ENCODE measurements around the gene SLC8A1. TPM values are rescaled to one million over a fixed set of nuclear protein-coding genes. Genes with fewer than 3 reads are reported as not detected.

The SLC8A1 gene
- total RNA-seq, 4 donors from 2014 or later = 19.6 to 51.2 (median 31.2) TPM

DNA sequence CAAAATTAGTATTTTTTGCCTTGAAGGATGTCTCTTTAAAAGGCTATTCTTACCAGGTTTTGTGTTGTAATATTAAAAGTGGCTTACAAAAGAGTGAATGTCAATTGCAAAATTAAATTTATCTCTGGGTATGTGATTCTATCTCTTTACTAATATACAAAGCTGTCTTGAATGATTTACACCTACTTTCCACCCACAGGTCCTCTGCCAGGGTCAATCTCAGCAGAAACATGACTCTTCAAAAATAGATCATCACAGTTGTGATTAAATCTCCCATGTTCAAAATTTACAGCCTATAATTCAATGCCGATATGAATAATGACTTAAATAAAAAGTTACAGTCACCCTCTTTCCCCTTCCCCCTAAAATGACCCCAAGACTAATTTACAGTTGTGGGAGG lies 78.8 kb downstream of the SLC8A1 start:
- H3K4me3 ChIP-seq = no peak overlapping the region
- no peaks in the 10 kb centered on the region for H3K36me3 ChIP-seq
- no peaks in the 10 kb centered on the region for H3K9me3 ChIP-seq
- no peaks in the 10 kb centered on the region for H3K4me1 ChIP-seq
- DNase-seq = no peak
- no peak overlapping the region for H3K27ac ChIP-seq
- H3K27me3 ChIP-seq = no peaks in the 10 kb centered on the region
- TF ChIP-seq, protein P1, sequence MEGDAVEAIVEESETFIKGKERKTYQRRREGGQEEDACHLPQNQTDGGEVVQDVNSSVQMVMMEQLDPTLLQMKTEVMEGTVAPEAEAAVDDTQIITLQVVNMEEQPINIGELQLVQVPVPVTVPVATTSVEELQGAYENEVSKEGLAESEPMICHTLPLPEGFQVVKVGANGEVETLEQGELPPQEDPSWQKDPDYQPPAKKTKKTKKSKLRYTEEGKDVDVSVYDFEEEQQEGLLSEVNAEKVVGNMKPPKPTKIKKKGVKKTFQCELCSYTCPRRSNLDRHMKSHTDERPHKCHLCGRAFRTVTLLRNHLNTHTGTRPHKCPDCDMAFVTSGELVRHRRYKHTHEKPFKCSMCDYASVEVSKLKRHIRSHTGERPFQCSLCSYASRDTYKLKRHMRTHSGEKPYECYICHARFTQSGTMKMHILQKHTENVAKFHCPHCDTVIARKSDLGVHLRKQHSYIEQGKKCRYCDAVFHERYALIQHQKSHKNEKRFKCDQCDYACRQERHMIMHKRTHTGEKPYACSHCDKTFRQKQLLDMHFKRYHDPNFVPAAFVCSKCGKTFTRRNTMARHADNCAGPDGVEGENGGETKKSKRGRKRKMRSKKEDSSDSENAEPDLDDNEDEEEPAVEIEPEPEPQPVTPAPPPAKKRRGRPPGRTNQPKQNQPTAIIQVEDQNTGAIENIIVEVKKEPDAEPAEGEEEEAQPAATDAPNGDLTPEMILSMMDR (IDR thresholded peaks at IDR 0.05) = no peak
- TF ChIP-seq POLR2A (IDR thresholded peaks at IDR 0.05) = no peak

DNA sequence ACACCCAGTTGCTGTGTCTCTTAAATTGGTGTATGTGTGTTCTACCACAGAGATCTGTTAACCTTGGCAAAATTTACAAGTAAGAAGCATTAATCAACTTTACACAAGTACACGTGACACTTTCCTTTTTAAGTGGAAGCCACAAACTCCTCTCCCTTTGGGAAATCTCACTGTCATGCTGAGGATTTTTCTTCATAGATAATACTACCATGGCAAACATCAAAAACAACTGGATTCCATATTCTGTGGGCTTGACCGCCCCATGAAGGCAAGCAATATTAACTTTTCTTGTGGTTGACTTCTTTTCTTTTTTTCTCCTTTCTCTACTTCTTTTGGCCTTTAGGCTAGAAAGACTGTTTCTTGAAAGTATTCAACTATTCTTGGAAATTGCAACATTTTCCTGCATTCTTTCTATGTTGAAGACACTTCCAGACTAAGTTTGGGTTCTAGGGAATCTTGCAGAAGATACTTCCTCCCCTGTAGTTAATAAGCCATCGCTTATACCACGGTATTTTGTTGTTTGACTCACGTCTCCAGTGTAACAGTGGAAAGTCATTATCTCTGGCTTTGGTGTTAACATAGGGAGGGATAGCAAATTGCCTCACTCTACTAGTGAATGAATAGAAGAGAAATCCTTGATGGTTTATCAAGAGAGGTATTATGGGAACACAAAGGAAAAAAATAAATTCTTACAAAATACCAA lies 79.5 kb downstream of the SLC8A1 start:
- no peak for DNase-seq
- no peaks in the 10 kb centered on the region for H3K4me1 ChIP-seq
- peak overlapping the region in 2 of 4 donors; percentile 15 to 50 for H3K27ac ChIP-seq
- TF ChIP-seq, protein P1 (IDR thresholded peaks at IDR 0.05) = no peak
- TF ChIP-seq POLR2A (IDR thresholded peaks at IDR 0.05) = no peak
- H3K27me3 ChIP-seq = no peaks in the 10 kb centered on the region
- no peak overlapping the region for H3K4me3 ChIP-seq
- H3K36me3 ChIP-seq = no peaks in the 10 kb centered on the region
- H3K9me3 ChIP-seq = no peaks in the 10 kb centered on the region

- Histone ChIP-seq H3K27me3 (no peaks in the 10 kb centered on the region), H3K9me3 (no peaks in the 10 kb centered on the region), H3K27ac (peak overlapping the region in 2 of 4 donors; percentile 23 to 50), H3K4me3 (no peak overlapping the region), H3K36me3 (no peaks in the 10 kb centered on the region), H3K4me1 (no peaks in the 10 kb centered on the region)
- no peak for DNase-seq
- TF ChIP-seq, protein P1 (IDR thresholded peaks at IDR 0.05) = no peak
- no peak for TF ChIP-seq POLR2A (IDR thresholded peaks at IDR 0.05)
Observed at GRCh38 chr2:40371525-40372282, 80.2 kb downstream of the SLC8A1 start.

GRCh38 chr2:40370007-40370395 lies 81.9 kb downstream of the SLC8A1 start:
- no peak for DNase-seq
- no peak overlapping the region for H3K4me3 ChIP-seq
- no peaks in the 10 kb centered on the region for H3K36me3 ChIP-seq
- no peak overlapping the region for H3K27ac ChIP-seq
- TF ChIP-seq, protein P1 (IDR thresholded peaks at IDR 0.05) = no peak
- no peak for TF ChIP-seq POLR2A (IDR thresholded peaks at IDR 0.05)
- no peaks in the 10 kb centered on the region for H3K9me3 ChIP-seq
- H3K27me3 ChIP-seq = no peaks in the 10 kb centered on the region
- no peaks in the 10 kb centered on the region for H3K4me1 ChIP-seq

DNA sequence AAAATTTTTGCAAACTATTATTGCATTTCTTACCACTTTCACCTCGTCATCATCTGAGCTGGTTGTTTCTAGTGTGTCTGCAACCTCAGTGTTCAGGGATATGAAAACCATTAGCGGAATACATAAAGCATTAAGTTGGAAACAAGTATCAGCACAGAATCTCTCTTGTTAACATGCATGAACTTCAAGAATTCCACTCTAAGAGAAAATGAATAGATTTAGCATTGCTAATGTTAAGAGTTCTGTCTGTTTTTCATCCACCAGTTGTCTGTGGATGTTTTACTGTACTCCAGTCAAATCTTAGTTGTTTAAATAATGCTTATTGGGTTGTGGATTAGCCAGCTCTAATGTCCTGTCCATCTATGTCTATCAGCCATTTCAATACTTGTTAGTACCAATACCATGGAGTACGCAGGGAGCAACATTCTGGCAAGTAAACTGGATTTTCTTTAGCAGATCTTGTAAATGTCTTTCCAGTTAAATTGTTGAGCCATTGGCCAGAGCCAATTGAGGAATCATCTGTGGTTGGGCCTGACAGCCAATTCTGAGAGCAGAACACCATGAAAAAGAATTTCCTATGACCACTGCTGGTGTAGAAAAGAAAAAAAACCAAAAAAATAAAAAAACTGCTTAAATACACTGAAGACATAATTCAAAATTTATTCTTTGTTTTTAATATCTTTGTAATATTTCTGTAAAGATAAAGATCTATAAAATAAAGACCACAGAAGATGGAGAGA lies 82.5 kb downstream of the SLC8A1 start:
- Histone ChIP-seq H3K27me3 (no peaks in the 10 kb centered on the region), H3K36me3 (no peaks in the 10 kb centered on the region), H3K9me3 (no peaks in the 10 kb centered on the region), H3K4me3 (no peak overlapping the region), H3K4me1 (no peaks in the 10 kb centered on the region), H3K27ac (no peak overlapping the region)
- TF ChIP-seq, protein P1 (IDR thresholded peaks at IDR 0.05) = no peak
- DNase-seq = no peak

All from Peyer's patch (tissue), 4 donors.